ENCODE results near the gene ING5.

ING5 gene

DNA sequence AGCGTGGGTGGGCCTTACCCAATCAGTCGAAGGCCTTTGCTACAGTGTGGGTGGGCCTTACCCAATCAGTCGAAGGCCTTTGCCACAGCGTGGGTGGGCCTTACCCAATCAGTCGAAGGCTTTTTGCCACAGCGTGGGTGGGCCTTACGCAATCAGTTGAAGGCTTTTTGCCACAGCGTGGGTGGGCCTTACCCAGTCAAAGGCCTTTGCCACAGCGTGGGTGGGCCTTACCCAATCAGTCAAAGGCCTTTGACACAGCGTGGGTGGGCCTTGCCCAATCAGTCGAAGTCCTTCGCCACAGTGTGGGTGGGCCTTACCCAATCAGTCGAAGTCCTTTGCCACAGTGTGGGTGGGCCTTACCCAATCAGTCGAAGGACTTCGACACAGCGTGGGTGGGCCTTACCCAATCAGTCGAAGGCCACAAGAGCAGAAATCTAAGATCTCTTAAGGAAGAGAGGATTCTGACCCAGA, 58.5 kb downstream of the ING5 start:
- DNase-seq (ENCODE audit: low read depth, low spot score), result no peak

DNA sequence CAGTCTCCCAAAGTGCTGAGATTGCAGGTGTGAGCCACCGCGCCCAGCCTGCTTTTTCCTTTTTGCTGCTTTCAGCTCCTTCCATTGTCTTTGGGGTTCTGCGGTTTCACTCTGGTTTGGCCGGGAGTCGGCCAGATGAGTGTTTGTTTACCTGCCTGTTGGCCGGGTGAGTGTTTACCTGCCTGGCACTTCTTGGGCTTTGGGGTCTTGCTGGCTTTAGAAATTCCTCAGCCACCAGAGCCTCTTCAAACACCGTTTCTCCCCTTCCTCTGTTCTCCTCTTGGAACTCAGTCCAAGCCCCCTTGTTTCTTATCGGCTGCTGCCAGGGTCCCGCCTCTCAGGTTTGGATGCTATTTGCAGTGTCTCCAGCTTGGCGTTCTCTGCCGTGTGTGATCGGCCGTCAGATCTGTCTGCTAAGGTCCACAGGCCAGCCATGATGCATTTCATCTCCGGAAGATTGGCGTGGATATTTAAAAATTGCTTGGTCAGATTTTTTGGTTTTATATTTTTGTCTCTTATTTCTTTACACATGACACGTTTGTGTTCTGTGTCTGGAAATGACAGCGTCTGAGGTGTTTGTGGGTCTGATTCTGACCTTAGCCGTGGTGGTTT, 60.6 kb downstream of the ING5 start:
- no peak for DNase-seq (ENCODE audit: low read depth, low spot score)

DNA sequence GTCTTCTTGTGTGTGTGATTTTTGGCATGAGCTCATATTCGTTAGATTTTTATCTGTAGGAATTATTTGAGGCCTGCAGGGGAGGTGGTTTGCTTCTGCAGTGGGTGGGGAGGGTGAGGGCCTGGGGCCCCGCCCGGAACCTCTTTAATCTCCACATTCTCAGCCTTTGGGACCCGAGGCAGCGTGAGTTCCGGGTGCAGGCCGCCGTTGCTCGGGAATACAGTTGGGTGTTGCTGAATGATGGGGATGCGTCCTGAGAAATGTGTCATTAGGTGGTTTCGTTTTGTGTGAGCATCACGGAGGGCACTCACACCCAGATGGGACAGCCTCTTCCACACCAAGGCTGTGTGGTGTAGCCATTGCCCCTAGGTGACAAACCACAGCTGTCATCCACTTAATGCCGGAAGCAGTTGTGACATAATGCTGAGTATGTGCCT, 61.1 kb downstream of the ING5 start:
- DNase-seq (ENCODE audit: low read depth, low spot score), result no peak

DNA sequence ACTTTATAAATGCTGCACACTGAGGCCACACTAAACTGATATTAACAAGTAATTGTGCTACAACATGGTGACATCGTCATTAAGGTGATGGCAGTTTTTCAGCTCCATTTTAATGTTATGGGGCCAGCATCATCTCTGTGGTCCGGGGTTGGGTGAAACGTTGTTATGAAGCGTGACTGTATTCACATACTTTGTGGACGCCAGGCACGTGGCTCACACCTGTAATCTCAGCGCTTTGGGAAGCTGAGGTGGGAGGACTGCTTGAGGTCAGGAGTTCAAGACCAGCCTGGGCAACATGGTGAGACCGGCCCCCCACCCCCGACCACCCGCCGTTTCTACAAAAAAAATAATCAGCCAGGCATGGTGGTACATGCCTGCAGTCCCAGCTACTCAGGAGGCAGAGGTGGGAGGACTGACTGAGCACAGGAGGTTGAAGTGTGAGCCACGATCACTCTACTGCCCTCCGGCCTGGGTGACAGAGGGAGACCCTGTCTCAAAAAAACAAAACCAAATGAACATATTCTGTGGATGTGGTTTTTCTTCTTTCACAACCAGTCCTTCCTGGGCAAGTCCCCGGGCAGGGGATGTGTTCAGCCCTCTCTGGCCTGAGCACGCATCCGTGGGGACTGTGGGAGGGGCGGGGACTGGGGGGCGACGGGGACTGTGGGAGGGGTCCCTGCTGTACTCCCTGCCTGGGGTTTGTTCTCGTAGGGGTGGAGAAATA, 61.9 kb downstream of the ING5 start:
- no peak for DNase-seq (ENCODE audit: low read depth, low spot score)

DNA sequence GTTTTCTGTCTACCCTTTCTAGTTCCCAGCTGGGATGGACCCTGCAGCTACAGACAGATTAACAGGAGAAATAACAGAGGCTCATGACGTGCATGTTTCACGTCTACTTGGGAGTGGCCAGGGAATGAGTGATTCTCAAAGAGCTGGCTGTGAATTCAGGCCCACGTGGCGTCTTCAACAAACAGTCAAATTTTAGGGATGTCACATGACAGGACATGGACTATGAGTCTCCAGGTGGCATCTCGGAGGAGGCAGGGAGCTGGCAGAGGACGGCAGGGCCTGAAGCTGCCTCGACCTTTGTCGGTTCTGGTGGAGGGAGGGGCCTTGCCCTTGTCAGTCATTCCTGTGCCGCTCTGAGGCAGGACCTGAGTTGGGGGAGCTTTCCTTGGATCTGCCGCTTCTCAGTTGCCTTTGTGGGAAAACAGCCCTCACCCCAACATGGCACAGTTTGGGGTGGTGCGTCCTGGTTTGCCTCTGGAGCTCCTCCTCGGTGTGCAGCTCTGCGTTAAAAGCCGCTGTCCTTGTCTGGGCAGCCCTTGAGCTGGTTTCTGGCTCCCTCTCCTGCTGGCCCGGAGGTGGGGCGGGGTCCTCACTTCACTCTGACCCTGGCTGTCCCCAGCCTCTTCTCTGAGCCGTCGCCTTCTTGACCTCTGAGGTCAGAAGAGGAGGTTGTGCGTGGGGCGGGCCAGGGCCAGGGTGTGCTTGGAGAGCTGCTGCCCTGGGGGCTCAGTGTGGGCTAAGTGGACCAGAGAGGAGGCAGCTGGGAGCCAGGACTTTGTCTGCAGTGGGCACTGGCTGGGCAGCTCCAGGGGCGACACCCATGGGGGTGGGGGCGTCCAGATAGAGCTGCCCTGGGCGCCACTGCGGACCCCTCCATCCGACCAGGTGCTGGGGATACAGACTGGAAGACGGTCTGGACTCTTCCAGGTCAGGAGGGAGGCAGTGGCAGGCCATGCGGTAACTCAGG, 62.7 kb downstream of the ING5 start:
- DNase-seq (ENCODE audit: low read depth, low spot score), result no peak

DNA sequence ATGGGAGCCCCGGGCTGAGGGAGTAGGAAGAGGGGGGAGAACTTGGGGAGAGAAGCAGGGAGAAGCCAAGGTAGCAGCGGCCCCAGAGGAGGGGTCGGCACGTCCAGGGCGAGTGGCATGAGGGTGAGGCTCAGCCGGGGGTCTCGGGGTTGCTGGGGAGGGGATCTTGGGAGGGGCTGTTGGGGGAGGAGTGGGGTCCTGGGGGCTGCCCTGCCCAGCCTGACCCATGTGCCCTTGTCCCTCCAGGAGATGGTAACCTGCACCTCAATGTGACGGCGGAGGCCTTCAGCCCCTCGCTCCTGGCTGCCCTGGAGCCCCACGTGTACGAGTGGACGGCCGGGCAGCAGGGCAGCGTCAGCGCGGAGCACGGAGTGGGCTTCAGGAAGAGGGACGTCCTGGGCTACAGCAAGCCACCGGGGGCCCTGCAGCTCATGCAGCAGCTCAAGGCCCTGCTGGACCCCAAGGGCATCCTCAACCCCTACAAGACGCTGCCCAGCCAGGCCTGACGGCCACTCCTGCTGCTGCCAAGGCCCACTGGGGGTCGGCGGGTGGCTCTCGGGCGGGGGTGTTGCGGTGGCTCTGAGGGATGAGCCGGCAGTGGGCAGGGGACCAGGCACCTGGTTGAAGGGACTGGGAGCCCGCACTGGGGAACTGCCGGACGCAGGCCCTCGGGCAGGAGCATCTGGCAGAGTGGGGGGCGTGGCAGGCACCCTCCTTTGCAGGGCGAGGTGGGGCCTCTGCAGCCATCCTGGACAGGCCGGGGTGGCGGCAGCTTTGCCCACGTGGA, 65.8 kb downstream of the ING5 start:
- no peak for DNase-seq (ENCODE audit: low read depth, low spot score)

DNA sequence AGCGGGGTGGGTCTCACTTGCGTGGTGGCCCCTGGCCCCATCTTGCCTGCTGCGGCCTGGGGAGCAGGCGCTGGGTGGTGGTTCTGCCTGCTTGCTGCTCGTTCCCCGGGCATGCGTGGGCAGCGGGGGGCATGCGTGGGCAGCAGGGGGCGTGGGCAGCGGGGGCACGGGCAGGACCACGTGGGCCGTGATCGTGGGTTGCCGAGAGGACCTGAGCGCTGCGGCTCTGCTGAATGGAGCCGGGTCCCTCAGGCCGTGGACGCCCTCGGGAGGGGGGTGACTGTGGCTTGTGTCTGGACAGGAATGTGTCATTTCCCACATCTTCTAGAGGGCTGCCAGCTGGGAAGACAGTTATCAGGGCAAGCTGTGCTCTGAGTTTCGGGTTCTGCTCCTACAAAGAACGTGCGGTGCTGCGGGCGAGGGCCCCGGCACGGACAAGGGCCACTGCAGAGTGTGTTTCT, 66.4 kb downstream of the ING5 start:
- no peak for DNase-seq (ENCODE audit: low read depth, low spot score)

DNA sequence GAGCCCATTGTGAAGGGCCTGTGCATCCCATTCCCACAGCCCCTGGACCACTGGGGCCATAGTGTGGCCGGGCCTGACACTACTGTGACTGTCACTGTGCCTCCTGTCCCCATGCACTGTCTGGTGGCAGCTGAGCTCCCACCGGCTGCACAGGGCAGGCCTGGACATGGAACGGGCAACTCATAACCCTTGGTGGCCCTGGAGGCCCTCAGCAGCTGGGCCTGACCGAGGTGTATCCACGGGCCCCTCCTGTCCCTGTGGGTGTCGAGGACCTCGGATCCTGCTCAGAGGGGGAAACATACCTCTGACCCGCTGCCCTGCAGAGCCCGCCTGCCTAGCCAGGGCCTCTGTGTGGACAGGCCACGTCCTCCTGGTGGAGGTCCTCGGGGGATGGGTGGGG, 67.0 kb downstream of the ING5 start:
- no peak for DNase-seq (ENCODE audit: low read depth, low spot score)

DNA sequence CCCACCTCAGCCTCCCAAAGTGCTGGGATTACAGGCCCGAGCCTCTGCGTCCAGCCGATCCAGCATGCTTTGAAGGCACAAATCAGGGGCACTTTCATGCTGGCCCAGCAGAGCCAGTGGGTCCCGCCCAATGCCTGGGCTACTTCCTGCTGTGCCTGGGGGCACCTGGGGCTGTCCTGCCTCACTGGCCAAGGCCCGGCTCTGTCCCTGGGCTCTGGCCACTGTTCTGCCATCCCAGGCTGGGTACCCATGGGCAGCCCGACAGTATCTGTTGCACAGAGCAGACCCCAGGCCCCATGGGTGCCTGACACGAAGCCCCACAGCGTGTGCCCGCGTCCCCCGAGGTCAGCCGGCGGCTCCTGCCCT, 68.0 kb downstream of the ING5 start:
- no peak for DNase-seq (ENCODE audit: low read depth, low spot score)

DNA sequence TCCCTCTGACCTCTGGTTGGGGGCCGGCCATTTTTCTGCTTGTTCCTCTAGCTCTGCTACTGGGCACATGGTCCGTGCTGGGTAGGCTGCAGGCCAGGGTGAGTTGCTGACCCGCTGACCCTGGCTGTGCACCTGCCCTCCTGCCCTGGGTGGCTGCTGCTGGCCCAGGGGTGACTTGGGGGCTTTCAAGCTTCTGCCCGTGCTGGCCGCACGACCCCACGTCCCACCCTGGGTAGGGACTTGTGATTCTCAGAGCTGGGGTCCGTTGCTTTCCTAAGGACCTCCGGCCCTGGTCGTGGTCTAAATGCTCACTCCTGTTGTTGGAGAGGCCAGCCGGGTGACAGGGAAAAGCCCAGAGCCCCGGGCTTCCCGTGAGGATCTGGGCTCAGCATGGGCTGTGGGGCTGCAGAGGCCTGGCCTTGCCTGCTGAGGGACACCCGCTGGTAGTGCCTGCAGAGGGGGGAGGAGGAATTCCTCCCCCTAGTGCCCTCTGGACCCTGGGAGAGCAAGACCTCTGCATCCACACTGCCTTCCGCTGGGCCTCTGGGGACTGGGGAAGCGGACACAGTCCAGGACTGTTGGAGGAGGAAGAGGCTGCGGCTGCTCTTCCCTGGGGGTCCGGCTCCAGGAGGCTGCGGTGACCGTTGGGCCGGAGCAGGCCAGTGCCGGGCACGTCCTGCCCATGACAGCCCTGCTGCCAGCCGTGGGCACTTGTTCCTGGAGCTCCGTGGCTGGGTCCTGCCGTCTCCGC, 68.5 kb downstream of the ING5 start:
- DNase-seq (ENCODE audit: low read depth, low spot score), result no peak

DNA sequence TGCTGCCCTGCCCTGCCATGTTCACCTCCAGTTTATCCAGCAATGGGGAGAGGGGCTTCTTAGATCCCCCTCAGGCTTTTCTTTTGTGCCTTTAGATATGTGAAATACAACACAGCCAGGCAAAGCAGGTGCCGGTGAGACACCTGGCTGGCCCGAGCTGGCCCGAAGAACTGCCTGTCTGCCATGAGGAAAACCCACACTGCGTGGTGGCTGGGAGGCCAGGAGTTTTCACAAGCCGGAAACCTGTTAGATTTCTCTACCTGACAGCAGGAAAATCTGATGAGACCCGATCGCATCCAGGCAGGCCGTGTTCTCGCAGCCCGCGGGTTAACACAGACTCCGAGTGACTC, 69.1 kb downstream of the ING5 start:
- DNase-seq (ENCODE audit: low read depth, low spot score), result no peak

DNA sequence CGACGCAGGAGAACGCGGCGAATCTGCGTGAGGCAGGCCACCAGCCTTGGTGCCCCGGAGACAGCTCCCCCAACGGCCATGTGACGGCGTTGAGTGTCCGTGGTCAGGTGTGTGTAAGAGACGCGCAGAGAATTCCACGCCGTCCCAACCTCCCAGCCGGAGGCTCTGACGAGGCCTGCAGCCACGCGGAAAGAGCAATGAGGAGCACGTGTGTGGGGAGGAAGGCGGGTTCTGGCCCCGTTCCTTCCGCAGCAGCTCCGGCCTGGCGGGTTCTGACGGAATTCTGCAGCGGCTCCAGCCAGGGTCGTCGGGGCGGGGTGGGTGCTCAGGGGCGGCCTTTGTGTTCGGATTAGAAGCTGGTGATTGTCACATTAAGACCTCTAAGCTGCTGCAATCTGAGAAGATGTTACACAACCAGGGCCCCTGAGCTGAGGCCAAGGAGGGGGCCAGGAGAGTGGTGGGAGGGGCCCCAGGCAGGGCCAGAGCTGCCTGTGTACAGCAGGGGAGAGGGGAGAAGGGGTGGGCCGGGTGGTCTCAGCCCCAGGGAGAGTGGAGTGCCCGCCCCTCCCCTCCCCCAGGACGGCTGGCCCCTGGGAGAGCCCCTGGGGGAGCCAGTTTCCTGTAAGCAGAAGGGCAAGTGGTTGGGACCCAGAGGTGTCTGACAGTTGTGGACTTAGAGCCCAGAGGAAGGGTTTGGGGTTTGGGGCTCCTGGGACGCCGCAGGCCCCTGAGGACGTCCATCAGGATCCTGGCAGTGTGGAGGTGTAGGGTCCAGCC, 69.6 kb downstream of the ING5 start:
- DNase-seq (ENCODE audit: low read depth, low spot score), result no peak

DNA sequence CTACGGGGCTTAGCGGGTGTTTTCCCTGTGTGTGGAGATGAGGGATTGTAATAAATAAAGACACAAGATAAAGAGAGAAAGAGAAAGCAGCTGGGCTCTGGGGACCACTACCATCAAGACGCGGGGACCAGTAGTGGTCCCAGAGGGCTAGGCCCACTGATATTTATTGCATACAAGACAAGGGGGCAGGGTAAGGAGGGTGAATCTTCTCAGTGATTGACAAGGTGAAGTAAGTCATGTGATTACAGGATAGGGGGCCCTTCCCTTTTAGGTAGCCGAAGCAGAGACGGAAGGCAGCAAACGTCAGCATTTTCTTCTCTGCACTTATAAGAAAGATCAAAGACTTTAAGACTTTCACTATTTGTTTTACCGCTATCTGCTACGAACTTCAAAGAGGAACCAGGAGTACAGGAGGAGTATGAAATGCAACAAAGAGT, 70.2 kb downstream of the ING5 start:
- DNase-seq (ENCODE audit: low read depth, low spot score), result no peak

DNA sequence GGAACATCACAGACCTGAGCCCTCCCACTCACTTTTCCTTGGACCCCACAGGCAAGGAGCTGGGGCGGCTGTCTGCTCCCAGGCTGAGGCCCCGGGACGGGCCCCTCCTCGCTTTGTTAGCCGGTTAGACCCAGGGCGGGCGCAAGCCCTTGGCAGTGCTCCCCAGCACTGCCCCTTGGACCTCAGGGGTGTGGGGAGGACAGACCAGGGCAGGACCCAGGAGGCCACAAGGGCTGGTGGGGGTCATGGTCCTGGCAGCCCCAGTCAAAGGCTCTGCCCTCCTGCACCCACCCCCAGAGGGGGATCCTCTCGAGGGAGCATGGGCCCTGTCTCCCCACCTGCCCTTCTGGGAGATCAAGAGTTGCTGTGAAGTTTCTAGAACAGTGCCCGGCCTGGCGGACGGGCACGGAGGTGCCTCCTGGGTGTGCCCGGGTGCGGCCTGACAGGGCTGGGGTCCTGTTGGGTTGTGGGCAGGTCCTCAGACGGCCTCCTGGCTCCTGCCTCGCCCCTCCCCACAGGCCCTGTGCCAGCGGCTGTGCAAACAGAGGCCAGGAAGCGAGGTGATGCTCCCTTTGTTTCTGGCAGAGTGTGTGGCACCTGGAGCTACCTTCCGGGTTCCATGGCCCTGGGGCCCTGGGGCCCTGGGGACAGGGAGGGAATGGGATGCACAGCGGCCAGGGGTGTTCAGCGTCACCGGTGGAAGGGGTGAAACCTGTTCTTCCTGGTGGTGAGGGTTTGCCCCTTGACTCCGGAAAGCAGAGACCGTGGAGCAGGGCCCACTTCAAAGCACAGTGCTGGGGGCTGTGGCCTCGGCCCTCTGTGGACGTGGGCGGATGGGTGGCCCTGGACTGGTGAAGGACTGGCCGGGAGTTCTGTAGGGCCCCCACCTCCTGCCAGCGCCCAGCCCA, 71.9 kb downstream of the ING5 start:
- no peak for DNase-seq (ENCODE audit: low read depth, low spot score)

DNA sequence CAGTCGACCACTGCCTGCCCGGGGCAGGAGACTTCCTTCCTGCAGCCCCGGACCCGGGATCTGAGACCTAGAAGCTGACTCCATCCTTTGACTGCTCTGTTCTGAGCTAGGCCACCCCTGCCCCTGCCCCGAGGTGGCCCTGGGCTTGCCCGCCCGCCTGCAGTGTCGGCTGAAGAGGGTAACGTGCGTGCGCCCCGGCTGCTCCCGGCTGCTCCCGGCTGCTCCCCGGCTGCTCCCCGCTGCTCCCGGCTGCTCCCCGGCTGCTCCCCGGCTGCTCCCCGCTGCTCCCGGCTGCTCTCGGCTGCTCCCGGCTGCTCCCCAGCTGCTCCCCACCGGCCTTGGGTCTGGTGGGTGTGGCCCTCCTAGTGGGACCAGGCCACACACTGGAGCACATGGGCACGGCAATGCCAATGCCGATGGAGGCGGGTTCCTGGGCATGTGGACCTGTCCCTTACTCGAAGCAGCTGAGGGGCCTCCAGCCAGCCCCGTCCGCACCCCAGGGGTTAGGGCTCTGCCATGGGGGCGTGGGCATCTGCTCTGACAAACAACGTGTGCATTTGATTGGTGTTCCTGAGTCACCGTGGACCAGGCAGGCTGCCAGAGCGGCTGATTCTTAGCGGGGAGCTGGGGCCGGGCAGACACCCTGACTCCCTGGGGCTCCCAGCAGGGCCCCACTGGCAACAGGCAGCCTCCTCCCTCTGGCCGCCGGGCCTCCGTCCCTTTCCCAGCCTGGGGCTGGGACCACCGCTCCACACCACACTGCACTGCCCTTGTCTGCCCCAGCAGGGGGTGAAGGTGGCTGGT, 72.8 kb downstream of the ING5 start:
- no peak for DNase-seq (ENCODE audit: low read depth, low spot score)

DNA sequence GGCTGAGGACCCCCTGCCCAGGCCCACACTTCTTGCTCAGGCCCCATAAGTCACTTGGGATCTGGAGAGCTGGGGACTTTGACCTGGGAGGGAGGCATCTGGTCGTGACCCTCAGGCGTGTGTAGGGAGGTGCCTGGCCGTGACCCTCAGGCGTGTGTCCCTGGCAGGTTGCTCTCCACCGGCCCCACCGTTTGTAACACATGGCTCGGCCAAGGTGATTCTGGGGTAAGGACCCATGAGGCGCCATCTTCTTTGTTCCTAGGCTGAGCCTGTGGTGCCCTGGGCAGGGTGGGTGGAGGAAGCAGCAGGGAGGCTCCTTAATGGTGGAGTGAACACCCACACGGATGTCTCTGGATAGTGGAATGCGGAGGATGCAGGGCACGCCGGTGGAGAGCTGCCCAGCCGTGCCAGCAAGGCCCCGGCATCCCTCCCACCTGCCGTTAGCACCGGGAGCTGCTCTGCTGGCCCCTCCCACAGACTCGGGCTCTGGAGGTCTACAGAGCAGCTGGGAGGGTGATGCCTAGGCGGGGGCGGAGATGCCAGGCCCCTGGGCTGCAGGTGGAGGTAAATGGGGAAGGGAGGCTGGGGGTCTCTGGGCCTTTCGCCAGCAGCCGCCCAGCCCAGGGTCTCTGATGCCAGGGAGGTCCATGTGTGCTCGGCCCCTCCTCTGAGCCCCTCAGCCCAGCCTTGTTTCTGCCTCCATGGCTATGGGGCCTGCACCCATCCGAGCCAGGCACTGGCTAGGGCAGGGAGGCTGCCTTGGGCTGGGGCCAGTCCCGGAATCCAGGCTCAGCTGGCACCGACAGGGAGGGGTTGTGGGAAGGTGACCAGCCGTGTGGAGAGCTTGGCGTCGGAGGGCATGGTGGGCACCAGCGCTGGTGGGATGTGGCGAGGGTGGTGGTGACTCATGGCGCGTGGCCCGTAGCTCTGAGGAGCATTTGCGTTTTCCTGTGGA, 73.7 kb downstream of the ING5 start:
- DNase-seq (ENCODE audit: low read depth, low spot score), result no peak
